ENCODE measurements around the gene MYO6.
"Not testable (repeated sequence)": the region's sequence is repeated elsewhere in the genome, so short reads cannot be mapped to it uniquely, and the experiment has no call there.

MYO6 gene

GRCh38 chr6:75893058-75893775, 144.2 kb downstream of the MYO6 start:
- peak; percentile 17 for DNase-seq (ENCODE audit: low read depth)

- no peak for DNase-seq (ENCODE audit: low read depth)
Measured at GRCh38 chr6:75893776-75894152, 144.7 kb downstream of the MYO6 start.

GRCh38 chr6:75896526-75896925, 147.5 kb downstream of the MYO6 start:
- DNase-seq (ENCODE audit: low read depth) = no peak

GRCh38 chr6:75900216-75900615, 151.2 kb downstream of the MYO6 start:
- DNase-seq (ENCODE audit: low read depth) = not testable (repeated sequence)

- DNase-seq (ENCODE audit: low read depth) = not testable (repeated sequence)
Measured at GRCh38 chr6:75905129-75905528, 156.1 kb downstream of the MYO6 start.

GRCh38 chr6:75906871-75907270, 157.8 kb downstream of the MYO6 start:
- no peak for DNase-seq (ENCODE audit: low read depth)

- no peak for DNase-seq (ENCODE audit: low read depth)
Measured at GRCh38 chr6:75907444-75907843, 158.4 kb downstream of the MYO6 start.

- DNase-seq (ENCODE audit: low read depth) = no peak
Measured at GRCh38 chr6:75913040-75913439, 164.0 kb downstream of the MYO6 start.

GRCh38 chr6:75922226-75922625, 173.2 kb downstream of the MYO6 start:
- no peak for DNase-seq (ENCODE audit: low read depth)

GRCh38 chr6:75926293-75927168, 177.5 kb downstream of the MYO6 start:
- DNase-seq (ENCODE audit: low read depth) = no peak

- DNase-seq (ENCODE audit: low read depth) = no peak
Measured at GRCh38 chr6:75931011-75931680, 182.1 kb downstream of the MYO6 start.

GRCh38 chr6:75932067-75932466, 183.0 kb downstream of the MYO6 start:
- no peak for DNase-seq (ENCODE audit: low read depth)

GRCh38 chr6:75933387-75933975, 184.4 kb downstream of the MYO6 start:
- DNase-seq (ENCODE audit: low read depth) = no peak

GRCh38 chr6:75934643-75935472, 185.8 kb downstream of the MYO6 start:
- no peak for DNase-seq (ENCODE audit: low read depth)

- DNase-seq (ENCODE audit: low read depth) = no peak
Measured at GRCh38 chr6:75935473-75935793, 186.4 kb downstream of the MYO6 start.

- DNase-seq (ENCODE audit: low read depth) = no peak
Measured at GRCh38 chr6:75936682-75937081, 187.6 kb downstream of the MYO6 start.

GRCh38 chr6:75937846-75938245, 188.8 kb downstream of the MYO6 start:
- no peak for DNase-seq (ENCODE audit: low read depth)

GRCh38 chr6:75940564-75940963, 191.5 kb downstream of the MYO6 start:
- DNase-seq (ENCODE audit: low read depth) = no peak

- DNase-seq (ENCODE audit: low read depth) = no peak
Measured at GRCh38 chr6:75941509-75941908, 192.5 kb downstream of the MYO6 start.

- DNase-seq (ENCODE audit: low read depth) = no peak
Measured at GRCh38 chr6:75943381-75943780, 194.3 kb downstream of the MYO6 start.

GRCh38 chr6:75946146-75946831, 197.2 kb downstream of the MYO6 start:
- no peak for DNase-seq (ENCODE audit: low read depth)
